ENCODE results near the gene STX18.

Gene STX18

DNA sequence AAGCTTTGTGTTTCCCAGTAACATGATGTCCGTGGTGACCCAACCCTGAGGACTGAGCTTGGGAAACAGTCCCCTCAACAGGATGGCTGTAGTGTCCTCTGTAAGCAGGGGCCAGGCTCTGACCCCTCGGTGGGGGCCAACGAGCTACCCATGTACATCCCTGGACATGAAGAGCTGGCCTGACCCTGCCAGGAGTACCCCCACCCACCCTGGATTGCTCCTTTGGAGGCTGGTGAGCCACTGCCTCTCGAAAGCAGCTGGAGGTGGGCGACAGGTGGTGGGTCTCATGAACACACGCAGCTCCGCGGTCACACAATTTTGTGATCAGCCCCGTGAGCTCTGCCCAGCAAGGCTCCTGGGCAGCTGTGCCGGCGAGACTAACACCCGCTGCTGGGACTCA, 121.4 kb downstream of the STX18 start:
- no peak for TF ChIP-seq CTCF (IDR thresholded peaks at IDR 0.05; ENCODE audit: low read depth, low read length, missing control alignments)
- in situ Hi-C loops (cut with HindIII; ENCODE audit: low sequenced_read_pairs) = loop anchor here (5.0 kb wide), 1 partner anchor 38 kb away; no protein-coding TSS in a partner anchor
- DNase-seq (ENCODE audit: low read depth) = no peak
- H3K4me3 ChIP-seq (ENCODE audit: low read depth, low read length) = no peak overlapping the region

GRCh38 chr4:4419896-4420295, 122.0 kb downstream of the STX18 start:
- TF ChIP-seq CTCF (IDR thresholded peaks at IDR 0.05; ENCODE audit: low read depth, low read length, missing control alignments) = no peak
- no peak for DNase-seq (ENCODE audit: low read depth)
- H3K4me3 ChIP-seq (ENCODE audit: low read depth, low read length) = no peak overlapping the region
- in situ Hi-C loops (cut with HindIII; ENCODE audit: low sequenced_read_pairs) = loop anchor here (5.0 kb wide), 1 partner anchor 38 kb away; no protein-coding TSS in a partner anchor

DNA sequence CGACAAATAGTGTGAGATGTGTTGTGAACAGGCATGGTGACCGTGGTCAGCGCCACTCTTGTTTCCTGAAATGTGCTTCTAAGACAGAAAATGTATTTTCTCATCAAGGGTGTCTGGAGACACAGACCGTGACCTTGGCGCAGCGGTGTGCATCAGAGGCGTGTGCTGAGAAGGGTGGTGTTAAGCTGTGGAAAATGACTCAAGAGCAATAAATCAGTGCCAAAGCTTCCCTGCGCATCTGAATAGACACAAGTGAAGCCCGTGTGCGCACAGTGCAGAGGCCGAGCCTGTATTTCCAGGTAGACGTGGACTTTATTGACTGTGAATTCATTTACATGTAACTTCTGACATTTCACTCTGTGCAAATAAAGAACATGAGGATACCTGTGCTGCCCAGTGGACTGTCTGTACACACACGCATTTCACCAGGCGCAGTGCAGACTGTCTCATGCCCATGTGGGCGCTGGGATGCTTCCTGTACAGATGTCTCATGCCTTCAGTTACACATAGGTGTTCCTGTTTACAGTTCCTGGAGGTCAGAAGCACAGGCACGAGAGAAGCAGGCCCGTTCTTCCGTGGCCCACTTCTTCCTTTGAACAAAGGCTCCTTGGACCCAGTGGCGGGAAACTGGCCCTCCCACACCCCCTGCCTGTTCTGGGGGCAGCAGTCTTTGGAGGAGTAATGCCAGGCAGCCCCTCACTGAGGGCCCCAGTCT, 123.0 kb downstream of the STX18 start:
- no peak overlapping the region for H3K4me3 ChIP-seq (ENCODE audit: low read depth, low read length)
- in situ Hi-C loops (cut with HindIII; ENCODE audit: low sequenced_read_pairs) = no loop called here
- TF ChIP-seq CTCF (IDR thresholded peaks at IDR 0.05; ENCODE audit: low read depth, low read length, missing control alignments) = no peak
- DNase-seq (ENCODE audit: low read depth) = no peak

GRCh38 chr4:4417886-4418285, 124.0 kb downstream of the STX18 start:
- TF ChIP-seq CTCF (IDR thresholded peaks at IDR 0.05; ENCODE audit: low read depth, low read length, missing control alignments) = no peak
- in situ Hi-C loops (cut with HindIII; ENCODE audit: low sequenced_read_pairs) = no loop called here
- H3K4me3 ChIP-seq (ENCODE audit: low read depth, low read length) = no peak overlapping the region
- no peak for DNase-seq (ENCODE audit: low read depth)

GRCh38 chr4:4416981-4417380, 124.9 kb downstream of the STX18 start:
- no peak for DNase-seq (ENCODE audit: low read depth)
- TF ChIP-seq CTCF (IDR thresholded peaks at IDR 0.05; ENCODE audit: low read depth, low read length, missing control alignments) = no peak
- in situ Hi-C loops (cut with HindIII; ENCODE audit: low sequenced_read_pairs) = no loop called here
- H3K4me3 ChIP-seq (ENCODE audit: low read depth, low read length) = no peak overlapping the region

DNA sequence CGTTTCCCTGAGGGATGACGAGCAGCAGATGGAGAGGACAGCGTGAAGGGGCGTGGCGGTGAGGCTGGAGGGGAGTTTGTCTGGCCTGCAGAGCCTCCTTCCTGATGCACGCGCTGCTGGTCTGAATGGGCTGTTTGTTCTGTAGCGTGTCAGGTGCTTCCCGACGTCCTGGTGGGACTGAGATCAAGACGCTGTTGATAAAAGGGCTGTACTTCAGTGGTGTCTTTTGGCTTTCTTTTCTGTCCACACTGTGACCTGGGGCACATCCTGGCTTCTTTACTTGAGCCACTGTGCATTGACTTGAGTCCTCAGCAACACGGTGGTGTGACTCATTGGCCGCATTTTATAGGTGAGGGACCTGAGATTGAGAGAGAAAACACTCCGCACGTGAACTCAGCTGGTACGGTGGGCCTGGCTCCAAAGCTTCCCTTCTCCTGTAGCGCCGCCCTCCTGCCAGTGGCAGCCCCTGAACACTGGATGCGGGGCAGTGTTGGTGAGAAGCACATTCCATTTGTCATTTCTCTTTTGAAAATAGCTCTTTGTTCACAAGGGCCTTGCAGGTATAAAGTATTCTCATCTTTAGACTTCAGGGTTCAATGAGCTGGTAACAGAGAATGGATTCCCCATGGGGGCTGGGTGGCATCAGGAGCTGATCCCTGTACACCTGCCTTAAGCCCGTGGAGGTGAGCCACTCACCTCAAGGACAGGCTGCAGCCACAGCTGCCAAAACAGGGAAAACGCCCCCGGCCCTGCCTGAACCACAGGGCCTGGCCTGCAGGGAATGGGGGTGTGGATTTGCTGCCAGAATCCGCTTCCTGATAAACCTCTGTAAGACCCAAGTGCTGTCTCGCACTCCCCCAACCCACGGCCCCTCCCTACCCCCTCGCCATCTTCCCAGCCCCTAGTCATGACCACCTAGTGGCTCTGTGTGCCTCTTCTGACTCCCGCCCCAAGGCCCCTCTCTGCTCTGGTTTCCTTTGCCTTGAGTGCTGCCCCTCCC, 125.7 kb downstream of the STX18 start:
- in situ Hi-C loops (cut with HindIII; ENCODE audit: low sequenced_read_pairs) = no loop called here
- TF ChIP-seq CTCF (IDR thresholded peaks at IDR 0.05; ENCODE audit: low read depth, low read length, missing control alignments) = no peak
- no peak overlapping the region for H3K4me3 ChIP-seq (ENCODE audit: low read depth, low read length)
- no peak for DNase-seq (ENCODE audit: low read depth)

All from astrocyte of the cerebellum (primary cell).